HG02970 (cell line): ENCODE results near the gene SAMD13.
"Not testable (repeated sequence)": the region's sequence is repeated elsewhere in the genome, so short reads cannot be mapped to it uniquely, and the experiment has no call there.

ENCODE experiments used
- ATAC-seq: cut with Tn5 transposase; IDR thresholded peaks from one replicate; pipeline ENCODE4 v1.9.1; 2021; ENCODE audit warnings: mild to moderate bottlenecking, moderate library complexity, moderate number of reproducible peaks; ENCODE audit not compliant: unreplicated experiment, low FRiP score

Gene SAMD13

DNA sequence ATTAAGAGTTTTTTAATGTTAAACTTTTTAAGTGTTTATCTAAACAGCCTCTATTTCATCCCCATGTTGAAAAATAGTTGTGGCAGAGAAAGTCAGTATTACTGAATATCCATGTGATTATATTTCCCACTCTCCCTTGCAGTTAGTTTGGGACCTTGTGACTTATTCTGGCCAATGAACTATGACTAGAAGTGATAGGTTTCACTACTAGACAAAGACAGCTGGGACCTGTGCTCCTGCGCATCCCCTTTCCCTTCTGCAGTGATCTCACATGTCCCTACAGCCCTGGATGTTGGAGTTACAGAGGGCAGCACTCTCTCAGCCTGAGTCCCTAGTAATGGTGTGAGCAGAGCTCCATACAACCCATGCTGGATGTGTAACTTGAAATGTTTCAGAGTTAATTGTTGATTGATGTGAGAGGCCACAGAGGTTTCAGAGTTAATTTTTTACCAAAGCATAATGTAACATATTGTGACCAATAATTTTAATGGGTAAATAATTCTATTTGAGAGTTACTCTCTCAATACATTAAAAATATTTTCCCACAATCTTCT lies 18.7 kb upstream of the SAMD13 start:
- ATAC-seq: no peak

DNA sequence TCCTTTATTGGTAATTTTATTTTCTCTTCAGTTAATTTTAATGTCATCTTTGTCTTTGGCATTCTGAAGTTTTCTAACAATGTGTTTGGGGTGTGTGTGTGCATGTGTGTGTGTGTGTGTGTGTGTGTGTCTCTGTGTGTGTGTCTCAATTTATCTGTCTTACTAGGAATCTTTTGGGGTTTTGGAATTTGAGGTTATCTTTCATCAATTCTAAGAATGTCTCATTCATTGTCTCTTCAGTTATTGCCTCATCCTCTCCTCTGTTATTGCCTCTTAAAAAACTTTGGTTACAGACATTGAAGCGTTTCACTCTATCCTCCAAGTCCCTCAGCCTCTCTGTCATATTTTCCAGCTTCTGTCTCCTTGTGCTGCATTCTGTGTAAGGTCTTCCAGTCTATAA lies 18.1 kb upstream of the SAMD13 start:
- no peak for ATAC-seq

DNA sequence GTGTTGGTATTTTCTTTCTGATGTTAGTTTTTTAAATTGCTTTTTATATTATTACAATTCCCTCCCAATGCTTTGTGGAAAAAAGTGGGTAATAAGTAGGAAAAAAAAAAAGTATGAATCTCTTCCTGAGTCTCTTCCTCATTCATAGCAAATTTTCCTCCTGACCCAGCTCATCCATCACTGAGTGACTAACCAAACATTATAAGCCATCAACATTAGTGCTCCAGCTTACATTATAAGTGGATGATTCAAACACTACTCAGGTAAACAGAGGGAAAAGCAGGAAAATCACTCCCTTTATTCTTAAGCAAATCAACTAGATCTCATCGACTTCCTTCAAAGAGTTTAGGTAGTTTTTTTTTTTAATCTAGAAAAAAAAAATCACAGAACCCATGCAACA lies 15.4 kb upstream of the SAMD13 start:
- ATAC-seq: no peak

DNA sequence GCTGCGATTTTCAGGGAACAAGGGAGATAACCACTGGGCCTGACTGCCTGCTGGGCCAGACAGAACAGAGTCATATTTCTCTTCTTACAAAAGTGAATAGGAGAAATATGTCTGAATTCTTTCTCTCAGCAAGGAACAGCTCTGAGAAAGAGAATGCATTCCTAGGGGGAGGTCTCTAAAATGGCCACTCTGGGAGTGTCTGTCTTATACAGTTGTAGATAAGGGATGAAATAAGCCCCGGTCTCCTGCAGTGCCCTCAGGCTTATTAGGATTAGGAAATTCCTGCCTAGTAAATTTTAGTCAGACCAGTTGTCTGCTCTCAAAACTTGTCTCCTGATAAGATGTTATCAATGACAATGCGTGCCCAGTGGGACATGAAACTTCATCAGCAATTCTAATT lies 14.1 kb upstream of the SAMD13 start:
- ATAC-seq: not testable (repeated sequence)

DNA sequence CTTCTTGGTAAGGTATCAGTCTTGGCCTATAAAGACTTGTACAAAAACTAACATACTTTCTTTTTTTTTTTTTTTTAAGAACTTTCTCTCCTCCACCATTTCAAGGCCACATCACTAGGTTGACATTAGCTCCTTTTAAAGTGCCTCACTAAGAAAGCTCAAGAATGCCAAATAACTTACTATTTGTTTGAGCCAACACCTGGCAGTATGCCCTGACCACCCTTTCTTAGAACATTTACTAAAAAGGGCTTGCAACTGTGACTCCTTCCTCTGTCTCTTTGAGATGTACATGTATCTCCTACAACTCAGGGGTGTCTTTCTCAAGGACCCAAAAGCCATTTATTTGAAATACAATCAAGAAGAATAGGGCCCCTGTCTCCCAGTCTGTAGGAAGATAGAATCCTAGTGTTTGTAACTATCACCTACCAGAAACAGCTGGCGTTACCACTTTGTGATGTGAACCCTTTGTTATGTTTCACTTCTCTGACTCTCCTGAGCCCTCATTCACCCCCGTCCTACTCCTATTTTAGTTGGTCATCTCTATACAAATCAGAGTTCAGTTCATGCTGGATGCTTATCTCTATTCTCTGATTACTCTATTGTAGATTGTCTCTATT lies 12.2 kb upstream of the SAMD13 start:
- ATAC-seq: no peak

DNA sequence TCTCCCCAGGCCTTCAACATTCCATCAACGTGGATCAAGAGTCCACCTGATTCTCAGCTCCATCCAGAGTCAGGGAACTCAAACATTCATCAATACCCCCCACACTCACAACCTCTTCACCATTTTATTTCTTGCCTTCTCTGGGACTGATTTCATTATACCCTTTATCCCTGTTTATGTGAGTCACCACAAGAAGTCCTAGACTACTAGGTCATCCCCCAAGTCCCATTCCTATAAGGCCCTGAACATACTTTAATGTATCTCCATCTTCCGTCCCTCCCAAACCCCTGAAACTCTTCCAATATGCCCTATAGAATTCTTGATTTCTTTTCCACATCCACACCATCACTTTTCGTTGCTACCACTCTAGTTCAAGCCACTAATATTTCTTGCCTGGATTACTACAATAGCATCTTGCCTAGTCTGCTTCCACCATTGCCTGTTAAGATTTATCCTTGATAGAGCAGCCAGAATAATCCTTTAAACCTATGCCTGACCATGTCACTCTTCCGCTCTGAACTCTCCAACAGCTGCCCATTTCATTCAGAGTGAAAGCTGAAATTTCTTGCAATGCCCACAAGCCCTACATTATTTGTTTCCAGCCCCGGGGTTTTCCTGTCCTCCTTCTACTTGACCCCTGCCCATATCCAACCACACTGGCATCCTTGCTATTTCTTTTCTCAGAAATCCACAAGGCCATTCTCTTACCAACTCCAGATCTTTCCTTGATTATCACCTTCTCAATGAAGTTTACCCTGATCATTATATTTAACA lies 9.4 kb upstream of the SAMD13 start:
- no peak for ATAC-seq

DNA sequence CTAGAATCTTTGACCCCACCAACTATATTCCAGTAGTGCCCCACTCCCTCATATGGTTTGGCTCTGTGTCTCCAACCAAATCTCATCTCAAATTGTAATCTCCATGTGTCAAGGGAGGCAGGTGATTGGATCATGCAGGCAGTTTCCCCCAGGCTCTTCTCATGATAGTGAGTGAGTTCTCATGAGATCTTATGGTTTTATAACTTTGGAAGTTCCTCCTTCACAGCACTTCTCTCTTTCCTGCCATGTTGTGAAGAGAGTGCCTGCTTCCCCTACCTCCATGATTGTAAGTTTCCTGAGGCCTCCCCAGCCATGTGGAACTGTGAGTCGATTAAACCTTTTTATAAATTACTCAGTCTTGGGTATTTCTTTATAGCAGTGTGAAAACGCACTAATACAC lies 7.7 kb upstream of the SAMD13 start:
- no peak for ATAC-seq

DNA sequence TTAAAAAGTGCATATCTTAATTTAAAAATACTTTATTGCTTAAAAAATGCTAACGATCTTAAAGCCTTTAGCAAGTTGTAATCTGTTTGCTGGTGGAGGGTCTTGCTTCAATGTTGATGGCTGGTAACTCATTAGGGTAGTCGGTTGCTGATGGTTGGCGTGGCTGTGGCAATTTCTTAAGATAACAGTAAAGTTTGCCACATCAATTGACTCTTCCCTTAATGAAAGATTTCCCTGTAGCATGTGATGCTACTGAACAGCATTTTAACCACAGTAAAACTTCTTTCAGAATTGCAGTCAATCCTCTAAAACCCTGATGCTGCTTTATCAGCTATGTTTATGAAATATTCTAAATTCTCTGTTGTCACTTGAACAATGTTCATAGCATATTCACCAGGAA lies 6.8 kb upstream of the SAMD13 start:
- no peak for ATAC-seq

DNA sequence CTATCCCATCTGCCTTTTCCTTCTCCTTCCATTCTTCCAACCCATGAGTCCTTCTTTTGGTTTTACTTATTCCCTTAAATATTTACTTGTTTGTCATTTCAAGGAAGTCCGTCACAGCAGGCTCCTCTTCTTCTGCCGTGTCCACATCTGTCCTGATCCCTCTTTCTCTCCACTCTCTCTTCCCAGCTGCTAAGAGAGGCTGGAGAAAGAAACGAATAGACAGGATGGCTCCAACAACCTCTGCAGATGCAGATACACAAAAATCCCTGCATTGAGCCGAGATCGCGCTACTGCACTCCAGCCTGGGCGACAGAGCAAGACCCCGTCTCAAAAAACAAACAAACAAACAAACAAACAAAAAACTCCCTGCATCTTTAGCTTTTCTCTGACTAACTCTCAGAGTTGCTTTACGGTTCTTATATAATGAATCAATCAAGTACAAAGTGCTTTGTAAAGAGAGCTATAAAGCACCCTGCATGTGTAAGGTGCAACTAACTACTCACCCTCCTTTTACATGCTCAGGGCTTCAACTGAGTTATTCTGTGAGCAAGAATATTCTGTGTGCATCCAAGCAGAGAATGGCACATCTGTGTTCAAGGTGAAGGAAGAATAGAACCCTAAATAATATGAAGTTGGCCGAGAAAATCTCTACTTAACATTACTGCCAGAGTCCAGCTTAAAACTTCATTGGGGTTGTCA lies 3.8 kb upstream of the SAMD13 start:
- ATAC-seq: no peak

DNA sequence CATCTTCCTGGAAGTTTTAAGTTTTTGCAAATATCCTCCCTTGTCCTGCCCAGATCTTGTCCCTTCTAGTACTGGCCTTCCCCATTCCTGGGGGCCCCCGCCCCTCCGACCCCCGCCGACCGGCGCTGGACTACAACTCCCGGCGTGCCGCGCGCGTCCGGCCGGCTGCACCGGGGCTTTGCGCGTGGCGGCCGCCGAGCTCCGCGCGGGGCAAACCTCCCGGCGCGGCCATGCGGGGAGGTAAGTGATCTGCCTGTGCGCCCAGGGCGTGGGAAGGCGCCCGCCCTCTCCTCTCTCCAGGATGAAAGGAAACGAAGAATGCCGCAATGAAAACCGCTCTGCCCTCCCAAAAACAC lies 3.2 kb upstream of the SAMD13 start:
- peak; percentile 85 for ATAC-seq

DNA sequence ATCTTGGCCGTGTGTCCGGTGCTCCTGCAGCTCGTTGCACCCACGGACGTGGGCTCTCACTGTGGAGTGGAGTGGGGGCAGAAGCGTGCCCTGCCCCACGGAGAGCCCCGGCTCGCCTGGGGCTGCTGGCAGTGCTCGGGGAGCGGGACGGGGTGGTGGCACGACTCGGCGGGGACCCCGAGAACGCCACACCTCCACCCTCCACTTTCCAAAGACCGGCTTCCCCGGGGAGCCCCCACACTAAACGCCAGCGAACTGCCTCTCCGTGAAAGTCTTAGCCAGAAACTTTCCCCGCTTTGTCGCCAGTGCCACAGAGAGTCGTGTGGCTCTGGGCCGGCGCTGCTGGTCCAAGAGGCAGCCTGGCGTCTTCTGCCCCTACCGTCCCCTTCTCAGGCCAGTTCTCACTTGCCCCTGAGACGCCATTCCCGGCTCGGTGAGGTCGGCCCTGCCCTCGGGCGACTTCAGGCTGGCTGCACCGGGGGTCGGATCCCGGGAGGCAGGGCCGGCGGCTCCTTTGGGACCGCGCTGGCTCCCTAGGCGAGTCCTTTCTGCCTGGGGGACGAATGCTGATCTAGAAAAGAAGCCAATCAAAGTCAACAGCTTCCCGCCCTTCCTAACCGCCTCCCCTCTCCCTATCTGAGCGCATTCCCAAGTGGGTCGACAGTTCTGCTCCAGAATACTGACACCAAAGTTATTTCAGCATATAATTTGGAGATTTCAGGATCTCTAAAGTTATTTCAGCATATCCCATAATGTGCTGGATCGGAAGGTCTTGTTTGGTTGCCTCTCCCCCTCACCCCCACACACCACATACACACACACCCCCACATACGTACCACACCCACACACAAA lies 2.6 kb upstream of the SAMD13 start:
- peak; percentile 34 for ATAC-seq

DNA sequence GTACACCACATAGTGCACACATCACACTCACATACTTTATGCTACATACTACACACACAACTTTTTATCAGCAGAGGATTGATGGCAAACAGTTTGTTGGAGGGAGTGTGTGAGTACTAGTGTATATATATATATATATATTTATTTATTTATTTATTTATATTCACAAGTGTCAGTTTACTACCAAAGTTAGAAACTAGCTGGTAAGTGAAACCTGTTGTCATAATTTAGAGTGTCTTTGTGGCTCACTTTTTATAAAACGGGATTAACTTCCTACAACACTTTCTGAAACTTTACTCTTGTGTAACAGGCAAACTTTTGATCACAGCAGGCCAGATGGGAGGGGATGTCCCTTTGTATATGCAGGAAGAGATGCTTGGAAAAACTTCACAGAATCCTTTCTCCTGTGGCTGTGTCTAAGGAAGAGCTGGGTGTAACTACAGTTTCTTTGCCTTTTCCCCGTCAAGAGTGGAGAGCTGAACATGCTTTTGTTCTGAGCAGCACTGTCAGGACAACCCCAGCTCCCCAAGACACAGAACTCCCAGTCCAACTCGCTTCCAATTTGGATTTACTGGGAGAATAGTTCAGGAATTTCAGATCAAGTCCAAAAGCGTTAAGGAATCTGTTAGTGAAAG lies 1.9 kb upstream of the SAMD13 start:
- ATAC-seq: no peak

DNA sequence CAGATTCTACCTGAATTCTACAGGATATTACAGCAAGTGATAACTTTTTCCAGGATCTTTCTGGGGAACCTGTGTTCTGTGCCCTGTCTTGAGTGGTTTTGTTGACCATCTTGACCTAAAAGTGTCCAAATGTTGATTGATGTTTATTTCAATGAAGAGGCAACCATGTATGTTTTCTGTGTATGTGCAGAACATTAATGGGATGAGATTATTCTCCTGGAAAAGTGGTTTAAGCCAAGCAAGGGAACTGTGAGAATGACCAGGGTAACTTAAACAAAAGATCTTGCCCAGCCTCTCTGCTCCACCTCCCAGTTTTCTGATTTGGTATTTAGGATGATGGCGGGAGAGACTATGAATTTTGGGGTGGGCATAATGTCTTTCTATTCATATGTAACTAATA lies 1.0 kb upstream of the SAMD13 start:
- ATAC-seq: no peak

DNA sequence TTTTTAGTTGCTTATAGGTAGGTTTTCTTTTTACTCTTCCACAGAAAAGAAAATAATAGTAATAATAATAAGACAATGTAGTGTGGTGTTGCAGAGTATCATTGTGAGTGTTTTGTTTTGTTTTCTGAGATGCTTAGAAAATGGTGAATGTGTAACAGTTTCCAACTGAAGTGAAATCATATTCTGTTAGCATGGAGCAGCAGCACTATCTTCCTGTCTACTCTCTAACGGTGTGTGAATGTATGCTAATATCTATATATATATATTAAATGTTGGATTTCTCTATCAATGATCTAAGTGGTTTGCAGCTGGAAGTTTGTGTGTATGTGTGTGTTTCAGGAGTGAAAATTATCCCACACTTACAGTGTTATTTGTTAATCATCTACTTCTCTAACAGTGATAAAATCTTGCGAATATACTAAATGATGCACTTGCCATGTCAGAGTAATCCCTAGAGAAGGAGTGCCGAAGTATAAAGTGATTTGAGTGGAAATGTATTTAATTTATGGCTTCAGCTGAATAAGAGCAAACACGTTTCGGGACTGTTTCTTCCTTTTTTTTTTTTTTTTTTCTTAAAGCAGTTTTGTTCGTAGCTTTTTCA lies 377 bp downstream of the SAMD13 start:
- ATAC-seq: no peak

DNA sequence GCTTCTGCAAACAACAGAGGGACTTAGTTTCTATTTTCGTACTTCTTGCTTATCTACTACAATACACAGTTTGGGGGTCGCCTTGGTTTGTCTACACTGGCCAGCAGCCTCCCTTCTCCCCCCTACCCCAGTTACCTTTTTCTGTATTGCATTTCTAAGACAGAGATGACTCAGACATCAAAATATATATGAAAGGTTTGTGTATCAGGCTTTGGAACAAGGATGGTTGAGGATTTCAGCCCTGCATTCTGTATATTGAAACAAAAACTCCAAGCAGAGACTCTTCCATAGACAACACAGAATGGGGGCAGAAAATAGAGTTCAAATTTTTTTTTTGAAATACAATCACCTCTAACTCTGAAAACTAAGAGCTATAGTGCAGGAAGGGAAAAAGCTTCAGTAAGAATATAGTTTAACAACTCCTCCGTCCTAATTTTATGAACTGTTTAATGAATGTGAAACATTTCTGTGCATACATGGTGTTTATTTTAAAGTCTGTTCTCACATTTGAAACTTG lies 1.9 kb downstream of the SAMD13 start:
- ATAC-seq: no peak

DNA sequence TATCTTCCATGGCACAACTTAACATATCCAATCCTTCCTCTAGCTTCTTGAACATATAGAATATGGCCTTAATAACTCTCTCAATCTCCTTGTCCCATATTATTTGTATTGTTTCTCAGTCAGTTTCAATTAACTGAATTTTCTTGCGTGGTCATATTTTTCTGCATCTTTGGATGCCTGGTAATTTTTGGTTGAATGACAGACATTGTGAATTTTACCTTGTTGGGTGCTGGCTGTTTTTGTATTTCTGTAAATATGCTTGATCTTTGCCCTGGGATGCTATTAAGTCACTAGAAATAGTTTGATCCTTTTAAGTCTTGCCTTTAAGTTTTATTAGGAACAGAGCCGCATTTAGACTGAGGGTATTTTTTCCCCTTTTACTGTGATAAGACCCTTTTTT lies 5.9 kb downstream of the SAMD13 start:
- no peak for ATAC-seq

DNA sequence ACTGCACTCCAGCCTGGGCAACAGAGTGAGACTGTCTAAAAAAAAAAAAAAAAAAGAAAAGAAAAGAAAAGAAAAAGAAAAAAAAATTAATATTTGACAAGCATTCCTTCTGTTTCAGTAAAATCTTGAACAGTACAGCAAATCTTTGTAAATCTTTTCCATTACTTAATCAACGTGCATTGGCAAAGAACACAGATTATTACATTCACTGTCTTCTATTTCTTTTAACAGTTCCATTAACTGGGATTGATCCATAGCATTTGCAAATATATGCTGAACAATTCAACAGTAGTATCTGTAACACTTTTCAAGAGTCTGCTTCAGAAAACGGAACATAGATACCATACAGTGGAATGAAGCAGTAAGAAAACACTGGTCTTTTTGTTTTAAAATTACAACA lies 9.8 kb downstream of the SAMD13 start:
- no peak for ATAC-seq

DNA sequence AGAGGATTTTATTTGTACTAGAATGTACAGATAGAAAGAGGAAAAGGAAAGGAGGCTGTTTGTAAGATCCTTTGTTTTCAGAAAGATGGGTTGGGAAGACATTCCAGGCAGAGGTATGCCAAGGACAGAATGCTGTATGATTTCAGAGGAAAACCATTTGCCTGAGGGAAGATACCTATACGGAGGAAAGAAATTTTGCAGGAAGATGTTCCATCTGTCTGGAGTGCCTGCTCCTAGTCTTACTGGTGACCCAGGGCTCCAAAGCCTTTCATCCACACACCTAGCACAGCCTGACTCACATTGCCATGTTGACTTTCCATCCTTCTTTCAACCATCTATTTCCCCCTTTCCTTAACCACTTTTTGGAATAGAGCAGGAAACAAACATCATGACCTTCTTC lies 18.2 kb downstream of the SAMD13 start:
- ATAC-seq: no peak

DNA sequence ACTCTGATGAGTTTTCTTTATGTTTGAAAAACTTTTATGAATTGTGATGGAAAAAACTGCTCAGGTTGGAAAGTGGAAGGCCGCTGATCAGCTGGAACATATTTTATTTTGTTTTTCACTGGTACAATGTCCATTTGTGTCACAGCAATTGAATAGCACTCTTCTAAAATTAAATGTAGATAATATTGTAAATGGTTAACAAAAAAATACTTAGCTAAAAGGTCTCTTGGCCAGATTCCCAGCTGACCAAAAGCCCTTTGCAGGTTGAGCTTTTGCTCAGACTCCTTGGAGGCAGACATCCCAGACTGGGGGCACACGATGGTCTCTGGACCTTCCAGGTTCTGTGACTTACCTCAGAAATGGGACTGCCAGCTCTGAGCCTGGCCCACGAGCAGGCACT lies 26.3 kb downstream of the SAMD13 start:
- no peak for ATAC-seq
